Measurements from ENCODE around the gene DAB1. TPM values are rescaled to one million over a fixed set of nuclear protein-coding genes. Genes with fewer than 3 reads are reported as not detected.
A peak's percentile ranks its signal among the peaks of the same experiment; 100 is the strongest.

DAB1 gene
- total RNA-seq, 1 donor from 2014 or later, result 3.1 TPM

- Mint-ChIP-seq H3K4me1 (ENCODE audit: low read depth, unreplicated experiment) (peaks cover 4% of the 10 kb centered on the region), H3K27ac (ENCODE audit: unreplicated experiment) (no peak overlapping the region), H3K4me3 (ENCODE audit: unreplicated experiment) (peak overlapping the region; percentile 50), H3K36me3 (ENCODE audit: unreplicated experiment) (no peaks in the 10 kb centered on the region), H3K27me3 (ENCODE audit: unreplicated experiment) (peaks cover 6% of the 10 kb centered on the region), H3K9me3 (ENCODE audit: unreplicated experiment) (peaks cover 2% of the 10 kb centered on the region)
- no peak for DNase-seq
- no peak for TF ChIP-seq CTCF (IDR thresholded peaks at IDR 0.05; ENCODE audit: partially characterized antibody, unreplicated experiment)
These were observed 2.7 kb downstream of the DAB1 start for GRCh38 chr1:57420981-57421785.

GRCh38 chr1:57418971-57419370 lies 4.9 kb downstream of the DAB1 start:
- no peak for TF ChIP-seq CTCF (IDR thresholded peaks at IDR 0.05; ENCODE audit: partially characterized antibody, unreplicated experiment)
- no peak for DNase-seq
- Mint-ChIP-seq H3K27ac (ENCODE audit: unreplicated experiment) (no peak overlapping the region), H3K4me3 (ENCODE audit: unreplicated experiment) (no peak overlapping the region), H3K9me3 (ENCODE audit: unreplicated experiment) (no peaks in the 10 kb centered on the region), H3K4me1 (ENCODE audit: low read depth, unreplicated experiment) (peaks cover 4% of the 10 kb centered on the region), H3K36me3 (ENCODE audit: unreplicated experiment) (no peaks in the 10 kb centered on the region), H3K27me3 (ENCODE audit: unreplicated experiment) (peaks cover 6% of the 10 kb centered on the region)

- H3K4me3 Mint-ChIP-seq (ENCODE audit: unreplicated experiment), result no peak overlapping the region
- DNase-seq, result no peak
- H3K27me3 Mint-ChIP-seq (ENCODE audit: unreplicated experiment), result no peaks in the 10 kb centered on the region
- peaks cover 2% of the 10 kb centered on the region for H3K9me3 Mint-ChIP-seq (ENCODE audit: unreplicated experiment)
- H3K27ac Mint-ChIP-seq (ENCODE audit: unreplicated experiment), result no peak overlapping the region
- peaks cover 8% of the 10 kb centered on the region for H3K36me3 Mint-ChIP-seq (ENCODE audit: unreplicated experiment)
- no peak for TF ChIP-seq CTCF (IDR thresholded peaks at IDR 0.05; ENCODE audit: partially characterized antibody, unreplicated experiment)
- H3K4me1 Mint-ChIP-seq (ENCODE audit: low read depth, unreplicated experiment), result no peaks in the 10 kb centered on the region
These were observed 12.6 kb downstream of the DAB1 start for GRCh38 chr1:57411262-57411661.

- H3K9me3 Mint-ChIP-seq (ENCODE audit: unreplicated experiment), result peaks cover 2% of the 10 kb centered on the region
- TF ChIP-seq CTCF (IDR thresholded peaks at IDR 0.05; ENCODE audit: partially characterized antibody, unreplicated experiment), result no peak
- H3K27ac Mint-ChIP-seq (ENCODE audit: unreplicated experiment), result no peak overlapping the region
- no peaks in the 10 kb centered on the region for H3K4me1 Mint-ChIP-seq (ENCODE audit: low read depth, unreplicated experiment)
- H3K4me3 Mint-ChIP-seq (ENCODE audit: unreplicated experiment), result no peak overlapping the region
- no peaks in the 10 kb centered on the region for H3K27me3 Mint-ChIP-seq (ENCODE audit: unreplicated experiment)
- H3K36me3 Mint-ChIP-seq (ENCODE audit: unreplicated experiment), result peaks cover 8% of the 10 kb centered on the region
- no peak for DNase-seq
These were observed 13.4 kb downstream of the DAB1 start for GRCh38 chr1:57410508-57410907.

- no peak for DNase-seq
- no peaks in the 10 kb centered on the region for H3K4me1 Mint-ChIP-seq (ENCODE audit: low read depth, unreplicated experiment)
- H3K27ac Mint-ChIP-seq (ENCODE audit: unreplicated experiment), result no peak overlapping the region
- H3K27me3 Mint-ChIP-seq (ENCODE audit: unreplicated experiment), result no peaks in the 10 kb centered on the region
- H3K9me3 Mint-ChIP-seq (ENCODE audit: unreplicated experiment), result peaks cover 2% of the 10 kb centered on the region
- H3K4me3 Mint-ChIP-seq (ENCODE audit: unreplicated experiment), result no peak overlapping the region
- no peak for TF ChIP-seq CTCF (IDR thresholded peaks at IDR 0.05; ENCODE audit: partially characterized antibody, unreplicated experiment)
- peaks cover 8% of the 10 kb centered on the region for H3K36me3 Mint-ChIP-seq (ENCODE audit: unreplicated experiment)
These were observed 15.9 kb downstream of the DAB1 start for GRCh38 chr1:57407928-57408327.

Data from glutamatergic neuron (in vitro differentiated cells).